Dedifferentiated amniotic fluid mesenchymal stem cell (primary cell): Measurements from ENCODE around the gene GPR150.

Experiments
- DNase-seq: peaks from one replicate; pipeline ENCODE4 v3.0.0-alpha.2; 2016; ENCODE audit errors: extremely low spot score

GPR150 gene

DNA sequence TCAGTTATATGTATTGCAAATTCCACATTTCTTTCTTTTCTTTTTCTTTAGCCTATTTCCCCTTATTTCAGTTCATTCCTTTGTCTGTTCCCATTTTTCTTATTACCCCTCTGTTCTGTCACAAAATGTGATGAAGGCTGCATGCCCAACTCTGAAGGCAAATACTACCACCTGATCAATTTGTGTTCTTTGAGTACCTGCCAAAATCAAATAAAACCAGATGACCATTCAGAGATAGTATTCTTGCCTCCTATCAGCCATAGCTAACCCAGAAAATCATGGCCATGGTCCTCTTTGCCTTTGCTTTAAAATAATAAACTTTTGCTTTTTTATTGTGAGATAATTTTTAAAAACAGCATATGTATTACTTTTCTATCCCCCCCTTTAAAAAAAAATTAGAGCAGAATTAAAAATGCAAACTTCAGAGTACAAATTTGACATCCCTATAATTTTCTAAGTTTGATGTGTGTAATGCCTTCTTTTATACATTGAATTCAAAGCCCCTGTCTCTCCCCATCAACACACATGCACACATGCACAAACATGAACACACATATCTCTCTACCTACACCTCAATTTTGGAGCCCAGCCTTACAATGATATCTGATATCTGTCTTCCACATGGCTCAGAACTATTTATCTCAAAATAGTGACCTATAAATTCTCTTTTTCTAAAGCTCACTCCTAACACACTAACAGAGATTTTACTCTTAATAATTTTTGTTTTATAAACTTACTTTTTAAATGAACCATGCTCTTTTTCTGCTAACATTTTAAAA is 30.1 kb downstream of the GPR150 start:
- DNase-seq, result no peak

DNA sequence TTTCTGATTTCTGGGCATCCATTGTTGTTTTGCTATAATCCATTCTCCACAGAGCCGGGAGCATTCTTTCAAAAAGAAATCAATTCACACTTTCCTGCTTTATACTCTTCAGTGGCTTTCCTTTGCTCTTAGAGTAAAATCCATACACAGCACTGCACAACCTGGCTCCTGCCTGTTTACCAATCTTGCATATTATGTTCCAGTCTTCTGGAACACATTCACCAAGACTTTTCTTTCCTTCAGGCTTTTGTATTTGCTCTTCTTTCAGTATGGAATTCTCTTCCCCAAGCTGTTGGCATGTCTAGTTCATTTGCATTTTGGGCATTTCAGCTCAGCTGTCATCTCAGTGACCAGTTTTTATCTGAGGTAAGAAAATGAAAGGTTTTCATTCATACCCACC is 33.0 kb downstream of the GPR150 start:
- no peak for DNase-seq

DNA sequence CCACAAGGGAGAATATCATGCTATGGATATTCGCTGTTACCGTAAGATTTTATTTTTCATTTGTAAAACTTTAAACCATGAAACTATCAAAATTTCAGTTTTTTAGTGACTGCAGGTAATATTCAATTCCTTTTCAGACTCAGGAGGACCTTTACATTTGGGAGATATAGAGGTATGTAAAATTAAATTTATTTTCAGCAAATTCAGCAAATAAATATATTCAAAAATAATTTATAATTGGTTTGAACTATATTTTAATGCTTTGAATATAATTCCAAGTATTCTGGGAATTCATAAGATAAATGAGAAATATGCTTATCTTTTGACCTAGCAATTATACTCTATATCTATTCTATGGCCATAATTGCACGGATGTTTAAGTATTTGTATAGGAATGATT is 34.3 kb downstream of the GPR150 start:
- no peak for DNase-seq

DNA sequence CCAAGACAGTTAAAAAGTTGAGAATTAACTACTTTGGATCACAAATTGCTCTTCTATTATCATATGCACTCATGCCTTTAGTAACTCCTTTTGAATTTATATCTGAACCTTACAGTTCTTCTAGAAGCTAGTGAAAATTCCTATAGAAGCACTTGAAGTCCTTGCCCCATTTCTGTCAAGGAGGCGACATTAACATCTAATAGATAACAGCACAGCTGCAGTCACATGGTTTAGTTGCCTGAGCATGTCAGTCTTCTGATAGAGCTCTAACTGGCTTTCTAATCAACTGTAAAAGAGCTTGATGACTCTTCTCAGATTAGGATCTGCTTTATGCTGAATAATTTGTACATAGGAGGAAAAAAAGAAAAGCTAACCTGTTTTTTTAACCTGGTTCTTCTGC is 35.7 kb downstream of the GPR150 start:
- DNase-seq, result no peak

DNA sequence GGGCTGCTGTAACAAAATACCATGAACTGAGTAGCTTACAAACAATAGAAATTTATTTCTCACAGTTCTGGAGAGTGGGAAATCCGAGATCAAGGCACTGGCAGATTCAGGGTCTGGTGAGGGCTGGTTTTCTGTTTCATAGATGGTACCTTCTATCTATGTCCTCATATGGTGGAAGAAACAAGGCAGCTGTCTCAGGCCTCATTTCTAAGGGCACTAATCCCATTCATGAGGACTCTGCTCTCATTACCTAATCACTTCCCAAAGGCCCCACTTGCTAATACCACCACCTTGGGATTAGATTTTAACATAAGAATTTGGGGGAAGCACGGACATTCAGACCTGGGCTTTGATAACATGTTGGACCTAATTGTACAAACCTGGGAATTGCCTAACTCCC is 40.2 kb downstream of the GPR150 start:
- DNase-seq, result no peak

DNA sequence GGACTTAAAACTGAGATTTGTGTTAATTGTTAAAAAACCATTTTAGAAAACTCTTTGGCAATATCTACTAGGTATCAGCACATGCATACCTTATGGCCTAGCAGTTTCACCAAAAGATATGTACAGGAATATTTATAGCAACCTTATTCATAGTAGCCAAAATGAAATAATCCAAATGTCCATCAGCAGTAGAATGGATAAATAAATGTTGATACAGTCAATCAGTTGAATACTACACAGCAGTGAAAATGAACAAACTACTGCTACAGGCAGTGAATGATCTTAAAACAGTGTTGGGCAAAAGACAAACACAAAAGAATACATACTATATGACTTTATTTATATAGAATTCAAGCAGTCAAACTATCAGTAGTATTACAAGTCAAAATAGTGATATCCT is 43.1 kb downstream of the GPR150 start:
- DNase-seq, result no peak

DNA sequence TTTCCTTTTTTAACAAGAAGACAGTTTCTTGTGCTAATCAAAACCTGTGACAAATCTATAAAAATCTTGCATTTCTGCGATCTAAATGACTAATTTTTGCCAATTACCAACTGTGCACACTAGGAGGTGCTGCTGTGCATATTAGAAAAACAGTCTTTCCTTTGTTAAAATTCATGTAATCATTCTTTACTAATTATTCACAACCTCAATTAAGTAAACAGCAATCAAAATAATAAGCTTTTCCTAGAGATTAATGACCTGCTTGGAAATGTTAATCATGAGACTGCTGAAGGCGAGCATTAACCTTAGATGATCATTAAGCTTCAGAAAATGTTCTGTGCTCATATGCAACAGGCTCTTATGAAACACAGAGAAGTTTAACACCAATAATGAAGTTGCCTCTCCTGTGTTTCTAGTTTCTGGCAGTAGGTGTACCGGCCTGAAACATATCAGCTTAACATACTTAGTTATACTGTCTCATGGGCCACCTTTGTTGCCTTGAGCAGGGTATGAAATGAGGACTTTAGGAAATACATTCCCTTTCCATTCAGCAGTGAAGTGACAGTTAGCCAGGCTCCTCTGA is 44.4 kb downstream of the GPR150 start:
- peak; percentile 30 for DNase-seq

DNA sequence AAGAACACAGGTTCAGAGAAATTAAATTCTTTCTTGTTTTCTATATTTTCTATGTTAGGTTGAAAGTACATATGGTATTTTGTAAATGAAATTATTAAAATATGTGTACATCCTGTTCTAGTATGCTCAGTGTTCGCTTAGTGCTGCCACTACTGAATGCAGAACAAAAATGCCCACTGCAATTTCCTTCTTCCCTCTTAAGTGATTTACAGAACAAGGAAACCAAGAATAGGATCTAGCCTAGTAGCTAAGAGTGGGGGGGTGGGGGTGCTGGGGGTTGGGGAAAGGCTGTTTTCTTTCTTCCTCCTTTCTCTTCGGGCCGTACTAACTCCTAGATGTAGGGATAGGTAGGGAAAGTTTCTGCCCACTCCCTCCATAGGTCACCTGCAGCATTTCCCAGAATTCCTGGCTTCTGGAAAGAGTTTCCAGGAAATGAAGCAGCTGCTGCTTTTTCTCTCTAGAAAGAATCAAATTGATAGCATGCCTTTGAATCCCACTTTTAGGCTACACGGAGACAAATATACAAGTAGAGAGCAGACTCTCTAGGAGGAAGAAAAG is 47.3 kb downstream of the GPR150 start:
- no peak for DNase-seq

DNA sequence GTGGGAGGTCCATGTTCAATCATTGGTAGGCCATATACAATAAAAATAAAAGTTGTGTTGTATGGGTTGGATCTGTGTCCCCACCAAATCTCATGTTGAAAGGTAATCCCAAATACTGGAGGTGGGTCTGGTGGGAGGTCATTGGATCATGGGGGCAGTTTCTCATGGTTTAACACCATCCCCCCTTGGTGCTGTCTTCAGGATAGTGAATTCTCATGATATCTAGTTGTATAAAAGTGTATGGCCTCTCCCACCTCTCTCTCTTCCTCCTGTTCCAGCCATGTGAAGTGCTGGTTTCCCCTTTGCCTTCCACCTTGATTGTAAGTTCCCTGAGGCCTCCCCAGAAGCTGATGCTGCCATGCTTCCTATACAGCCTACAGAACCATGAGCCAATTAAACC is 47.8 kb downstream of the GPR150 start:
- no peak for DNase-seq

DNA sequence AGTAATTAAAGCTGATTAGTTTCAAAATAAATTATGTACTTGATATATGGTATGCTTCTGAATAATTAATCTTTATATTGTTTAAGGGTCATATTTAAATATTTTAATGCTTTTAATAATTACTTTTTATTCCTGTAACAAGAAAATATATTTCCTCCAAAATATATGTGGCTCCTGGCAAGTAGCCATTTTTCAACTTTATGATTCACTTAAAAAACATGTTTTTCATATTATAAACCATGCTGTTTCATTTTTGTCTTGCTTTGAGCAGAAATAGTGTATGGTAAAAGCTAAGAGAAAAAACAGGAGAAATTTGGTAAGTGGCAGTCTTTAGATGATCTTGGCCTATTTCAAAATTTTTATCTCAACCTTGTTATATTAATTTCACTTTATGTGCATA is 48.3 kb downstream of the GPR150 start:
- no peak for DNase-seq

DNA sequence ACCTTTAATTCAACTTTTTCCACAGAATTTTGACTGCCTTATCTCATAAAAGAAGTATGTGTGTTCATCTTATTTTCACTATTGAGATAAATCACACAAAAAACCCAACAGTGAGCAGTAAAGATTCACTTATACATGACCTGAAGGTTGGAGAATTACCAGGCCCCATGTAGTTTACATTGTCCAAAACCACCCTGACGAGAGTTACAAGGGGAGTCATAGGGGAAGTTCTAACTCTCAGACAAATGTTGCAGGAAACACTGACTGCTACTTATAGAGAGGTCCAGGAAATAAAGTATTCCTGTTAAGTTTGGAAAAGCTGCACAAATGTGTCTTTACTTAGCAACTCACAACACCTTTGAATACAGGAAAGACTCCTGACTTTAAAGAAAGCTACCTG is 48.8 kb downstream of the GPR150 start:
- no peak for DNase-seq

DNA sequence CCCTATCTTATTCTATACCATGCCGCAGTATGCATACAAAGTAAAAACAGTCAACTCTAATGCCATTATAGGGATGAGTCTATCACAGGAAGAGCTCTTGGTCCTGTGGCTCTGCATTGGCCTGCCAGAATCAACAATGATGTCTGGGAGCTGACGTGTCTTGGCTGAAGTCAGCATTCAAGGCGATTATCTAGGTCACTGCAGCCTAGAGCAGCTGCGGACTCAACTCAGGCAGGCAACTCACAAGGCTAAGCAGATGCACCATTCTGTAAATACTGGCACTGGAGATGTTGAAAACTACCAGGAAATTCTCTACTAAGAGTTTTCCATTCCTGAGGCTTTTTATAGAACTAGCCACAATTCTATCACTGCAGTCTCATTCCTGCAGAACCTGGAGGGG is 49.7 kb downstream of the GPR150 start:
- DNase-seq, result peak; percentile 76

DNA sequence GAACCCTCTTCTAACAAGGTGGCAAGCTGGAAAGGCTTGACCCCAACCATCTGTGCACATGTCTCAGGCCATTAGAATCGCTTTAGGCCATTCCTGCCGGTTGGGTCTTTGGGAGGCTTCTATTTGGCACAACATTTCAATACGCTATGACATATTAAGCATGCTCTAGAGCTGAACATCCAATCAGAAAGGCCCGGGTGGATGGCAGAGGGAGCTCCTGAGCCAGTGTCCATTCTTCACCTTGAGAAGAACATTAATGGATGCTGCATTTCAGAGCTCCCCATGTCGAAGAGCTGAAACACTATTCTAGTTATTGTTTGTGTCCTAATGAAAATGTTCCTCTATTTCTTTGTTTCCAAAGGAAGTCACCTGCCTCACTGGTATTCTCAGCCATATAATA is 50.1 kb downstream of the GPR150 start:
- DNase-seq, result no peak

DNA sequence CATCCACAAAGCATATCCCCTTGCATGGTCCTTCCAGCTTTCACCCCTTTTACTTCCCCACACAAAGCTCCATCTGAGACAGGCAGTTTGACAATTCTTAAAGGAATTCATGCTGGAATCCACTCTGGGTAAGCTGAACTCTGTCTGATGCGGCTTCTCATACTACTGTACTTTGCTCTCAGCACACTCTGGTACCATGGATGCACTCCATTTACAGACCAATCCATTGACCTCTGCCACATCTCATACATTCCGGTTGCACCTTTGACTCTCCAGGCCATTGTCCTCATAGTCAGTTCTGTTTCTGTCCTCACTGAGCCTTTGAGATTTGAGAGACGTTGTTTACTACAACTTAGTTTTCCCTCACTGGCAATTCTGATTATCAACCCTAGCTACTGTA is 50.7 kb downstream of the GPR150 start:
- no peak for DNase-seq
